ENCODE measurements around the gene CRADD. TPM values are rescaled to one million over a fixed set of nuclear protein-coding genes. Genes with fewer than 3 reads are reported as not detected.

Gene CRADD
- total and polyA plus RNA-seq, 2 of the 4 experiments (the other 2 are of a cell fraction) = 11.1 to 14.0 TPM

GRCh38 chr12:93663729-93664084 is 13.5 kb upstream of the CRADD start:
- Histone ChIP-seq H3K4me3 (ENCODE audit: insufficient read depth, low read depth, low read length) (no peak overlapping the region), H3K18ac (ENCODE audit: low read depth, low read length) (no peak overlapping the region), H4K91ac (ENCODE audit: insufficient read depth, low read depth, low read length) (no peak overlapping the region), H4K20me1 (ENCODE audit: insufficient read depth, low read length) (no peaks in the 10 kb centered on the region), H2BK120ac (ENCODE audit: low read depth, low read length) (no peak overlapping the region), H2BK15ac (ENCODE audit: low read depth, low read length) (no peak overlapping the region), H3K9me3 (ENCODE audit: control insufficient read depth, insufficient read depth, low read length) (no peaks in the 10 kb centered on the region), H3K9ac (ENCODE audit: low read depth, low read length) (no peak overlapping the region), H2AK9ac (replicated peaks; ENCODE audit: low read depth, low read length, poor library complexity) (no peak overlapping the region), H2BK5ac (ENCODE audit: low read depth, low read length, poor library complexity, severe bottlenecking) (no peak overlapping the region), H2BK20ac (ENCODE audit: low read depth, low read length) (no peak overlapping the region), H3K27ac (ENCODE audit: insufficient read depth, low read length) (no peak overlapping the region), H3K14ac (replicated peaks; ENCODE audit: low read depth, low read length) (no peak overlapping the region), H3K56ac (ENCODE audit: extremely low read depth, insufficient read depth, low read length) (no peak overlapping the region), H2AFZ (replicated peaks; ENCODE audit: low read length, poor library complexity) (no peak overlapping the region), H2AK5ac (ENCODE audit: low read depth, low read length) (no peak overlapping the region), H3K4me2 (ENCODE audit: low read depth, low read length) (no peak overlapping the region), H4K5ac (ENCODE audit: low read depth, low read length) (no peak overlapping the region), H3K36me3 (ENCODE audit: control insufficient read depth, insufficient read depth, low read length) (no peaks in the 10 kb centered on the region), H3K4ac (ENCODE audit: low read depth, low read length) (no peak overlapping the region), H3K4me1 (ENCODE audit: control insufficient read depth, insufficient read depth, low read length) (peaks cover 6% of the 10 kb centered on the region), H3K27me3 (ENCODE audit: control insufficient read depth, insufficient read depth, low read length) (no peaks in the 10 kb centered on the region), H3K79me1 (ENCODE audit: low read depth in 1 of 2, low read length in 2 of 2) (no peaks in the 10 kb centered on the region; a peak in 1 of 4 replicates), H3K23ac (ENCODE audit: low read depth, low read length) (no peak overlapping the region), H4K8ac (ENCODE audit: low read depth in 2 of 2, low read length in 2 of 2) (no peak overlapping the region), H3K9me1 (ENCODE audit: insufficient read depth, low read length) (peaks cover 3% of the 10 kb centered on the region; the same call in 1 of the 2 replicates)
- ChIA-PET CTCF (no interaction called here), POLR2A (ENCODE audit: unreplicated experiment) (no interaction called here)
- dilution Hi-C loops (cut with HindIII; ENCODE audit: low sequenced_read_pairs, unreplicated experiment) (no loop called here), in situ Hi-C loops (cut with MboI; ENCODE audit: low sequenced_read_pairs) (no loop called here), intact Hi-C loops (cut with micrococcal nuclease) (no loop called here)
- no TSS peak for BruUV-seq (replicated peaks)
- ATAC-seq (ENCODE audit: low read depth) (no peak), DNase-seq (no peak)
- WGBS, 2 experiments (ENCODE audit: extremely low coverage in 2 of 2, insufficient read length in 1 of 2) = no CpG with 5 or more reads among the region's 4 CpGs
- no peak for TF ChIP-seq POLR2A (IDR thresholded peaks at IDR 0.05; ENCODE audit: low read depth, low read length)
- TF ChIP-seq FOS (IDR thresholded peaks at IDR 0.05; ENCODE audit: low read depth, low read length) = no peak
- peak; percentile 99 for TF ChIP-seq MAFK (IDR thresholded peaks at IDR 0.05; ENCODE audit: low read depth, low read length)

Data from IMR-90 (cell line).